Measurements from ENCODE around the gene RGL2.

- TF ChIP-seq CTCF (IDR thresholded peaks at IDR 0.05): no peak
- TF ChIP-seq POLR2A (IDR thresholded peaks at IDR 0.05): no peak
Measured at GRCh38 chr6:33316603-33317418, 18.1 kb upstream of the RGL2 start.

Data from thyroid gland (tissue), 4 donors.